GM19463 (cell line): ENCODE results near the gene DNM3.

Experiments used
- ATAC-seq: cut with Tn5 transposase; IDR thresholded peaks from one replicate; pipeline ENCODE4 v1.9.1; 2021; ENCODE audit warnings: mild to moderate bottlenecking, moderate library complexity; ENCODE audit not compliant: unreplicated experiment

The DNM3 gene

DNA sequence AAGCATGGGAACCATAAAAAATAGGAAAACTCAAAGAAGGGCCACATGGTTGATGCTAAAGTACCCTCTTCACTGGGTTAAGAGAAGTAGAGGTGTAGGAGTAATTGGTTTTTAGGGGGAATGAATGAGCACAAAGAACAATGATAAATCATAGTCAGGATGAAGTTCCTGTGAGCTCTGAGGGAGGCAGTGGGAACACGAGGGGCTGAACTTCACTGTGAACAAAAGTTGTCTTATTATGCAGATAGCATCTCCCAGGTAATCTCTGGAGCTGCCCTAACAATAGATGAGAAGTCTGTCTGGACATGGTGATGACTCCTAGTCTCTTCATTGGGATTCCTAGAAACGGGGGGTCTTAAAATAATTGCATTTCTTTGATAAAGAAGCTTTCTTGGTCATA is 127.9 kb downstream of the DNM3 start:
- ATAC-seq = no peak

DNA sequence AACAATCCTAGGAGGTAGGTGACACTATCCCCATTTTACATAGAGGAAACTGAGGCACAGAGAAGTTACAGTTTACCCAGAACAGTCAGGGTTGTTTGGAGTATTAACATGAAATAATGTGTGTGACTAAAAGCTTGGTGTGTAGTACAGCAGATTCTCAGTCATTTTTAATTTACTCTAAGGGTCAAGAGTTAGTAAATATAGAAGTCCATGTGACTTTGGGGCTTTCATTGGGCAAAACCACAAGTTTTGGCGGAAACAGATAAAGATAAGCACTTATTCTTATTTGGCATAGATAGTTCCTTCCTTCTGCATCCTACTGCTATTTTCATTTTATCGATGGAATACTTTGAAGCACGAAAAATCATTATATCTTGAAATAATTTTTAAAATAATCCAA is 128.5 kb downstream of the DNM3 start:
- no peak for ATAC-seq

DNA sequence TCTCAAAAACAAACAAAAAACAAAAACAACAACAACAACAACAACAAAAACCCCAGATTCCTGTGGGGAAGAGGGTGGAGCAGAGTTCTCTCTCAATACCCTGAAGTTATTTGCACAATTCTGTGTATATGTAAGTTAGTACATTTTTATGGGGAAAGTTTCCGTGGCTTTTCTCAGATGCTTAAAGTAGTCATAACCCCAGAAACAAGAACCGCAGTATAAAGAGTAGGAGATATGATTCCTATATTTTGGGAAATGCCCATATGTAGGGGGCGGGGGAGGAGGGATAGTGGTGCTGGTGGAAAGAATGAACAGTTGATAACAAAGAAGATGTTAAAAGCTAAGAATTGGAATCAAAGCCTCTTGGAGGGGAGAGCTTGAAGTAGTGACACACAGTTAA is 131.5 kb downstream of the DNM3 start:
- no peak for ATAC-seq

DNA sequence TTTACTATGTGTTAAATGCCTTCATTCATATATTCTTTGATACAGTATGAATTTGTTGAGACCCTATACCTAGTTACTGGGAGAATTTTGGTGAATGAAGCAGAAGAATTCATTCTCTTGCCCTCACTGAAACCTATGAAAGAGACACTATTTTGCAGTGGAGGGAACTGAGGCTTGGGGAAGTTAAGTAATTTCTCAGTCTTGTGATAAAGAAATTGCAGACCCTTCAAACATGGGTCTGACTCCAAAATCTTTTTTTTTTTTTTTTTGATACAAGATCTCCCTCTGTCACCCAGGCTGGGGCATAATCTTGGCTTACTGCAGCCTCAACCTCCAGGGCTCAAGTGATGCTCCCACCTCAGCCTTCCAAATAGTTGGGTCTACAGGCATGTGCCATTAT is 132.1 kb downstream of the DNM3 start:
- no peak for ATAC-seq

DNA sequence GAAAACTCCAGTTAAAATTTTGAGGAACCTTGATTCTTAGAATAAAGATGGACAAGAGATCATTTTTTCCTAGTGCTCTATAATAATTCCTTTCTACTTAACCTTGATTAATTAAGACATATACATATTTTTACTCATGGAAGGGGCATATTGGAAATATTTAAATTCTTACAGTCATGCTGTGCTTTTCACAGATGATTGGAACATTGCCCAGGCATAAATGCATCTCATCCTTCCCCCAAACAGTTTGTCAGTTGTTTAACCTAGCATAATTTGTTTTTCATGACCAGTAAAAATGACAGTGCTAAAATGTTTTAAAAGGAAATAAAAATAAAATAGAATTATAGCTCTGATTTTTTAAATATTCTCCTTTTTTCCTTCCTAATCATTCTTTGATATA is 140.0 kb downstream of the DNM3 start:
- no peak for ATAC-seq

DNA sequence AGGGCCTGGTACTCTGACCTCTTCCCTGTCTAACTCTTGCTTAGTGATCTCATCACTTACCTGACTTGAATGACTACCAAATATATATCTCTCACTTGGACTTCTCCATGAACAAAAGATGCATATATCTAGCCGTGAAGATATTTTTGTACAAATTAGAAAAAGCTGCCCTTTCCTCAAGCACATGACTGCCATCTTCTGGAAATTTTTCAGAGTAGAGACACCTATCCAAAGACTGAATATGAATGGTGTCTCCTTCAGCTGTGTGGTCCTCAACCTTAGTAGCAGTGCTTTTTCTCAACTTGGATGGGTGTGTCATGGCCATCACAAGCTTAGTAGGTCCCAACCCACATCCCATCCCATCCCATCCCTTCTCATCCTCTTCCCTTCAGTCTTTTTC is 142.3 kb downstream of the DNM3 start:
- ATAC-seq = no peak

DNA sequence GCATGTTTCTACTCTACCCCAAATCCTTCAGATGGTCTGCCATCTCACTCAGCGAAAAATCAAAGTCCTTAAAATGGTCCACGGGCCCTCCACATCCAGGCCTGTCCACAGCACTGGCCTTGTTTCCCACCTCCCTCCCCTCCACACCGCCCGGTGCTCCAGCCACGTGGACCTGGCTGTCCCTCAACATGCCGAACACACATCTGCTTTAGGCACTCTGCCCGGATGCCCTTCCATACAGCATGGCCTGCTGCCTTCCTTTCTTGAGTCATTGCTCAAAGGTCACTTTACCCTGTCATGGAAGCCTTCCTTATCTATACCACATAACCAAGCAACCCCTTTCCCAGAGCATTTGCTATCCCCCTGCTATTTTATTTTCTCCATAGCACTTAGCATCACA is 143.0 kb downstream of the DNM3 start:
- ATAC-seq = no peak

DNA sequence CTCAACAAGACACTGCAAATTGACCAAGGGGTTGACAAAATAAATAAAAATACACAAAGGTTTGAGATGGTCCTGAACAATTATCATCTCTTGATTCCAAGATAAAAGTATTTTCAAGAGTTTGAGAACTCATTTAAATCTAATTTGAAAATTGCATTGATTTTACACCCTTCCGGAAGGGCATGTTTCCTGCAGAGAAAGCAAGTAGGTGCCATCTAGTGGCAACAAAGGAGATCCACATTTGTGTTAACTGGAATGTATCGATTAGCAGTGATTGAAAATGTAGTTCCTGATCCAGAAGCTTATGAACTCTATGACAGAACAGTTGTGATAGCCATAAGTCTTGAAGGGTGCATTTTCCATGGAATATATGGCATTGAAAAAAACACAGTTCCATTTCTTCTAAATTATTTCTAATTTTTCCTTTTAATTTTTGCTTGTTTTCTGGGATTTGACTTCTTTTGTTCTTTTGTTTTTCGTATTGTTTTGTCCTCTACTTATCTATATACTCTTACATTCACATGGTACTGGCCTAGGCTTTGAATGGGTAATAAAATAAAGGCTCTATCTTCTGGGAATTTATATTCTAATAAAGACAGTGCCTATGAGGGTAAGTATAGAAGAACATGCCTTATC is 143.7 kb downstream of the DNM3 start:
- ATAC-seq = peak; percentile 66

DNA sequence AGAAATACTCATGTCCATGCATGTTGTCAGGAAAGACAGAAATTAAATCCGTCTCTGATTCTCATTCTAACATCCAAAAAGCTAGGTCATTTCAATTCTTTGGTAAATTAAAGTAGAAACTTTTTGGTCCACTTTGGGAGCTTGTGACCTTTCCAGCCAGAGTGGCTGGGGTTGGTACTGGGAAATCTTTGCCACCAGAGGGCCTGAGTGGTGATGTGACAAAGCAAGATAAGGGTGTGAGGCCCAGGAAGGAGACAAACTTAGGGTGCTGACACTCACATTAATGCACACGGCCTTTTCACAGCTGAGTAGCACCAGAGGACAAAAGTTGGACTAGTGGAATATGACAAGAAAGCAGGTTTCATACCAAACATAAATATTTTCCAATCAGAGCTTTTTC is 144.3 kb downstream of the DNM3 start:
- ATAC-seq = no peak

DNA sequence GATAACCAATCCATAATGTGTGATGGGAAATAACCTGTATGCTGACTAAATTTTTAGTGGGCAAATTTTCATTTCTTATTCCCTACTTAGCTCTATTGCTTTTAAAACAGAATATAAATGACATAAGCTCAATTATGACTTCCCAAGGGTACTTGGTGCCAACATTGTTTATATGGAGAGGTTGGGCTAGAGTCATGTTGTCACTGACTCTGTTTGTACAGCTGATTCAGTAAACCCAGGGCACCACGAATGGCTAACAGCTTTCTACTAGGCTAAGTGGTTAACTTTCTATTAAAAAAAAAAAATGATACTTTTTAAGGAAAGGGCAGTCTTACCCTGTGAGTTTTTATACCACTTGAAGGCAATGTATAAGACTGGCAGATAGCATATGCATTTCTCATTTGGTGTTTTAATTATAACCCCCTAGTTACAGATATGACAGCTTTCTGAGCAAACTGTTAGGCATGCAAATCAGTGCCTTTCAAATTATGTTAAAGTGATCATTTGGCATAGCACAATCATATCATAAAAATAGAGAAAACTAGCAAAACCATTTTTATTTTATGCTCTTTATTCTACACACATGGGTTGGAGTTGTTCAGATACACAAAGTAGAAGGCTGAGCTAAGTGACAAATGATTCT is 147.1 kb downstream of the DNM3 start:
- no peak for ATAC-seq

DNA sequence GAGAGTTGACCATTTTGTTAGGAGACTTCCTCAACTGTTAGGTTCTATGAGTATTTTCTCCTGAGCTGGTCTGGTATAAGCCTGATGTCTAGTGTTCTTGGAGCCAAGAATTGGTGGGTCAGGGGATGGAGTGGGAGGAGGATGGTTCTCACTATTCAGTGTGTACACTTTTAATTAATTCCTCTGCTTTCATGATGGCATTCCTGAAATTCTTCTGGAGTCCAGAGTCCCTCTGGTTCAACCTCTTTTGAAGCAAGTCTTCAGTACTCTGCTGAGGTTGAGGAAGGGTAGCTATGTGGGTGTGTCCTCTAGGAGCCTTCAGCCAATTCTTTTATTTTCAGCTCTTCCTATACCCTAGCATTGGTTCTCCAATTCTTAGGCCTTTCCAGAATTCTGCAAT is 149.1 kb downstream of the DNM3 start:
- ATAC-seq = no peak

DNA sequence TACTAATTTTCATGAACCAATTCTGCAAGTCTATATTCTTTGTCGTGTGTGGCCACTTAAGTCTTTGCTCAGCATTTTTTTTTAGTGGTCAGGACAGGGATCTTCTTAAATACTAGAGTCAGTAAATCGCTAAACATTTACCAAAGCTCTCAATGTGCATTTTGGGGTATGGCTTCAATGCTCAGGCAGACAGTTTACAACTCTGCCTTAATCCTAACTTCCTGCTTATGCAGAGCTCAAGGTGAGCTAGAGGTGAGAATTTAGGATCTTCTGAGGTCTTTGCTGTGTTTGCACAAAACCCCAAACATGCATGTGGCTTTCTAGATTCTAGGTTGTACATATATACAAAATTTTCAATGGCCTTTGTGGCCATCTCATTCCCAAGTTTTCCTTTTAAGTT is 153.0 kb downstream of the DNM3 start:
- ATAC-seq = no peak

DNA sequence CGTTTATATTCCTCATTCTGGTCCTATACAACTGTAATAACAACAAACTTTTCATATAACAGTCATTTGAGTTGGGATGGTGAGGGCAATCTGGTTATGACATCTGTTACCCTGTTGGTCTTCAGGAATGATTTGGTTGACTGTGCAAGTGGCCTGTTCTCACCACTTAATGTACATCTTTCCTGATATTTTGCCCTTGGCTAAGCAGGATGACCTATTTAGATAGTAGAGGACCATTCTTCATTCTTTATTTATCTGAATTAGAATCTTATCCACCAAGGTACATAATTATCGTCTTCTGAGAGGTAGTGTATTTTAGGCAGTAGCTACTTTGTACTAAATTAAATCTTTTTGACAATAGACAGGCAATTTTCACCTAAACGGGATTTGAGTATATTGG is 154.3 kb downstream of the DNM3 start:
- no peak for ATAC-seq

DNA sequence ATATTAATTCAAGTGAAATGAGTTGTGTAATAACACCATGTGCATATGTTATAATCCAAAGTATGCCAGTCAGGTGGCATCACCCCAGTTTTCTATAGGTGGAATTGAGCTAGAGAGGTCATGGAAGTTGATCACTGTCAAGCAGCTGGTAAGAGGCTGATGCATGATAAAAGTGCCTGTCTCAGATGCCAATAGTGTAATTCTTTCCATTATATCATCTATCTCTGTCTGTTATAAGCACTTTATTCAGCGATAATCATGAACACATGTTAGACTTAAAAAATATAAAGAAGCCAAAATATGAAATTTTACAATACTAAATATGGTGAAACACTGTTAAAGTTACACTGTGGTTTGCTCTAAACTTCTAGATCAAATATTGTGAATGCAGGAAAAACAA is 156.6 kb downstream of the DNM3 start:
- no peak for ATAC-seq

DNA sequence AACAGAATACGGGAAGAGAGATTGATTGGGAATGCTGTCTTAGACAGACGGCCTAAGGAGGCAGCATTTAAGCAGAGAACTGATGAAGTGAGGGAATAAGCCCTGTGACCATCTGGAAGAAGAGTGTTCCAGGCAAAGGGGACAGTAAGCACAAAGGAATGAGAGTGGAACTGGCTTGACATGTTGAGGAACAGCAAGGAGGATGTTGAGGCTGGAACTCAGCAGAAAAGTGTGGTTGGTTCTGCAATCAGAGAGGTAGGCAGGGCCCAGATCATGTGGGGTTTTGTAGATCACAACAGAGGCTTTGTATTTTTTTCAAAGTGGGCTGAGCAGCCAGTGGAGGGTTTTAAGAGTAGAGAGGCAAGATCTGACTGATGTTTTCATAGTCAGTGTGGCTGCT is 157.4 kb downstream of the DNM3 start:
- ATAC-seq = no peak

DNA sequence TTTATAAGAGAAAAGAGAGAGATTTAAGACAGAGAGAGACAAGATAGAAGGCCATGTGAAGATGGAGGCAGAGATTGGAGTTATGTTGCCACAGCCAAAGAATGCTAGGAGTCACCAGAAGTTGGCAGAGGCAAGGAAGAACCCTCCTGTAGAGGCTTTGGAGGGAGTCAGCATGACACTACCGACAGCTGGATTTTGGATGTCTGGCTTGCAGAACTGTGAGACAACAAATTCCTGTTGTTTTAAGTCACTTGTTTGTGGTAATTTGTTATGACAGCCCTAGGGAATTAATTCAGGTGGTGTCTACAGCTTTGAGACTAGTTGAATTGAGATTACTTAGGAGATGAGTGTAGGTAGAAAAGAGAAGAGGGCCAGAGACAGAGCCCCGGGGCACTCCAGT is 158.5 kb downstream of the DNM3 start:
- no peak for ATAC-seq

DNA sequence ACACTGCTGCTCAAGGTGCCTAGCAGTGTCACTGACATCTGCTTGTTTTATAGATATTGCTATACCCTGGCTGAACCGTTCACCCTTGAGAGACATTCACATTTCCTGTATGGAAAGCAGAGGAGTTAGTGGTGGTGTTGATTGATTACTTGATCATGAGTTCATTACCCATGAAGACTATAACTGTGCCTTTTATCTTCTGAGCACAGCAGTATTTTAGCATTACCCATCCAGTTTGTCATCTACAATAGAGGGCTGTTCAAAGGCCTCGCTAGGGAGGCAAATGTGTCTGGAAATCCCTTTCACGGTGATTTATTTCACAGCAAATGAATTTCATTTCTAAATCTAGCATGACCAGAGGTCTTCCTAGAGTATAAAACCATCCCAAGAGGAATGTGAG is 160.0 kb downstream of the DNM3 start:
- ATAC-seq = no peak

DNA sequence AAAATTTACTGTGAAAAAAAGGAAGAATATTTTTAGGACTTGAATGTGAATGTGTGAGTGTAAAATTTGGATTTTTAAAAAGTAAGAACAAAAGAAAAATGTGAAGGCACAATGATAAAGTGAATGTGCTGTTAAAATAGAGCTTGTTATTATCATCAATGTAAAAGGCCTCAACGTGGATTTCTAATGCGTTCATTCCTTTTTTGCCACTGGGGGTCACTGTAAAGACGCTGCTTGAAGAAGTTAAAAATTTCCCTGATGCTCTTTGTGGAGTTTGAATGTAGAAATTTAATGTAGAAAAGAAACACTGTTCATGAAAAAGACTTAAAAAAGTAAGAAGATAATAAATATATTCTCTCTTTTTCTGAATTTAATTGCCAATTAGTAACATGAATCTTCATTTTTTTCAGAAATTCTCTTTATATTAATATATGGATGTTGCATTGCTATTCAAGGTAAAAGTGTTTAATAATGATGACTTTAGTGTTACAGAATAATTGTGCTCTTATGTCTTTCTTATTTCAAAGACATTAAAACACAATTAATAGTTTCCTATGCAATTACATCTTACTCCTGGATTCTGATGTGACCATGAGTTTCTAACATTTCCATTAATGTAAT is 161.5 kb downstream of the DNM3 start:
- ATAC-seq = no peak

DNA sequence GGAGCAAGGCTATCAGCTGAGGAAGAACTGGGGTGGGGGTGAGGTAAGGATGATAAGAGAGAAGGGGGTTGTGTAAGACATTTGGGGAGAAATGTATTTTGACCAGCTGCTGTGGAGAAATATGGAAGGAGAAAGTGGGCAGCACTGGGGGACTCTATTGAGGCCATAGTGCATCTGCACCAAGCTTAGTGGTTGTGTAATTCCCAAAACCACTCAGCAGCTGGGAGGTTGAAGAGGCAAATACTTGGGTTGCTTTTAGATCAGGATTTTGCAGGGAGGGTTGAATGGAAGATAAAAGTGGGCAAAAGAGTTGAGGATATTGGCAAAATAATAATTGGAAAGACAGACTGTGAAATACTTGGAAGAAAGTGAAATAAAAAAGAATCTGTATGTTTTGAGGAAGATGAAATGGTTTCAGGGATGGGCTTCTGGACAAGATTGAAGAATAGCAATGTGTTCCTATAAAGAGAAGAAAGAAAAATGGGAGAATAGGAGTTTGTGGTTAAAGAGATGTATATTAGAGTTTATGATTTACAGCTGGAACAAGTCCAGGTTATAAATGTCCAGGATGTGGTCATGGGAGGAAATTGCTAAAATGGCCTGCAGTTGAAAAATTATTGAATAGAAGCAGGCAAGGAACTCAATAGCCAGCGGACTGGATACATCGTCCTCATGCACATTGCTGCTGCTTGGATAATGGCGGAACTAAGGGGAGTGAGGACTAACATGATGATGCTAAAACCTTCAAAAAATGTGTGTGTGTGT is 162.7 kb downstream of the DNM3 start:
- no peak for ATAC-seq

DNA sequence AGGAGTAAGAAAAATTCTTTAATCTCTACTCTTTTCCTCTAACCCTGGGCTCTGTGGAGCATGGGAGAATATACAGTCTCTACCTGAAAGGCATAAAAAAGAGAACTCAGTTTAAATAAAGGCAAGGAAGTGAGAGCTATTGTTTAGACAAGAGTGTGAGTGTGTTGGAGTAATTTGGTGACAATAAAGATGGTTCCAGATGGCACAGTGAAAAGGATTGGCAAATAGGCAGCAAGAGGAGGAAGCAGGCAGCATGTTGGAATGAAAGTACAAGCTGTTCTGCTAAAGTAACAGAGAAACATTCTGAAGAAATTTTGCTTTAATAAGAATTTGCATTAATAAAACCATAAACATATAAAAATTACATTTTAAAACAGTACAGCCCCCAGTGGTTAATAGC is 163.4 kb downstream of the DNM3 start:
- ATAC-seq = no peak

DNA sequence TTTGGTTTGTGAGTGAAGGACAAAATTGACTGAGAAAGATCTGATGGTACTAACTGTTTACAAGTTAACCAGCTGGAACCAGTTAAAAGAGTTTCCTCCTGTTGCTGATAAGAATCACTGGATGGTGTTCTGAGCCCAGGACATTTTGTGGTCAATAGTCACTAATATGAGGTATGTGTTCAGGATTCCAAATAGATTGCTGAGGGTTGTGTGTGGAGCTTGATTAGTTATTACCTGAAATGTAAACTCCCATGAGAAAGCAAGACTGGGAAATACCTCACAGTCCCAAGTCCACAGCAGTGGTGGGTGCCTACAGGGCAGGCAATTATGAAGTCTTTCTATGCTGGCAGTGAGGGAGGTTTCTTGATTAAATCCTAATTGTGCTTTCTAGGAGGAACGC is 164.6 kb downstream of the DNM3 start:
- no peak for ATAC-seq

DNA sequence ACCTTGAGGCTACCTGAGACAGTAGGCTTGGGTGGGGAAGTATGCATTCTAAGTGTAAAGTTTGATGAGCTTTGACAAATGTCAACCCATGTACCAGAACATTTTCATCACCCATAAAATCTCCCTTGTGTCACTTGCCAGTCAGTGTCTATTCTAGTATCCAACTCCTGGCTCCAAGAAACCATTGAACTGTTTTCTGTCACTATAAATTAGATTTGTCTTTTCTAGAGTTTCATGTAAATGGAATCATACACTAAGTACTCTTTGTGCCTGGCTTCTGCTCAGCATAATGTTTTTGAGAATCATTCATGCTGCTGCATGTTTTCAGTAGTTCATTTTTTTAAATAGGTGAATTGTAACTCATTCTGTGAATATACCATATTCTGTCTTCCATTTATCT is 165.4 kb downstream of the DNM3 start:
- ATAC-seq = no peak
